ENCODE results near the gene PLA2G4E. TPM values are rescaled to one million over a fixed set of nuclear protein-coding genes. Genes with fewer than 3 reads are reported as not detected.

Gene PLA2G4E
- total RNA-seq, 4 donors from 2014 or later = 0.08 to 0.67 TPM; not detected in 2

GRCh38 chr15:41994171-41994650 is 26.6 kb downstream of the PLA2G4E start:
- H3K27me3 ChIP-seq = peaks cover 9% of the 10 kb centered on the region
- 75 to 96% methylated on average over 3 to 4 of the region's 5 CpGs for WGBS, 2 donors (ENCODE audit: low coverage in 1 of 2)
- H3K27ac ChIP-seq = no peak overlapping the region
- no peaks in the 10 kb centered on the region for H3K9me3 ChIP-seq
- H3K4me1 ChIP-seq = no peaks in the 10 kb centered on the region
- TF ChIP-seq POLR2AphosphoS5 (IDR thresholded peaks at IDR 0.05) (no peak), CTCF (IDR thresholded peaks at IDR 0.05) (no peak)
- no peak for ATAC-seq
- H3K4me3 ChIP-seq = no peak overlapping the region
- H3K36me3 ChIP-seq = no peaks in the 10 kb centered on the region

GRCh38 chr15:41993472-41994170 is 27.2 kb downstream of the PLA2G4E start:
- no peak for ATAC-seq
- WGBS, 2 donors (ENCODE audit: low coverage in 1 of 2) = 71 to 79% methylated on average over 5 to 6 of the region's 11 CpGs

GRCh38 chr15:41992803-41993190 is 28.0 kb downstream of the PLA2G4E start:
- Histone ChIP-seq H3K27me3 (peaks cover 16% of the 10 kb centered on the region), H3K4me3 (no peak overlapping the region), H3K27ac (no peak overlapping the region), H3K36me3 (no peaks in the 10 kb centered on the region), H3K9me3 (no peaks in the 10 kb centered on the region), H3K4me1 (no peaks in the 10 kb centered on the region)
- WGBS, 2 donors (ENCODE audit: low coverage in 1 of 2) = 60% methylated on average over 1 of the region's 7 CpGs; no CpG with 5 or more reads in 1 of the 2 donors
- no peak for ATAC-seq
- no peak for TF ChIP-seq EP300 (IDR thresholded peaks at IDR 0.05)
- TF ChIP-seq CTCF (IDR thresholded peaks at IDR 0.05) = no peak
- TF ChIP-seq POLR2A (IDR thresholded peaks at IDR 0.05) = no peak
- no peak for TF ChIP-seq POLR2AphosphoS5 (IDR thresholded peaks at IDR 0.05)

More at GRCh38 chr15:41993472-41994170, 27.2 kb downstream of the PLA2G4E start:
- Histone ChIP-seq H3K4me1 (no peaks in the 10 kb centered on the region), H3K9me3 (no peaks in the 10 kb centered on the region), H3K4me3 (no peak overlapping the region), H3K27me3 (peaks cover 15% of the 10 kb centered on the region), H3K27ac (no peak overlapping the region), H3K36me3 (no peaks in the 10 kb centered on the region)
- TF ChIP-seq POLR2A (IDR thresholded peaks at IDR 0.05) (no peak), POLR2AphosphoS5 (IDR thresholded peaks at IDR 0.05) (no peak)

GRCh38 chr15:41992151-41992802 is 28.6 kb downstream of the PLA2G4E start:
- peaks cover 16% of the 10 kb centered on the region for H3K27me3 ChIP-seq
- no peak overlapping the region for H3K4me3 ChIP-seq

GRCh38 chr15:41990691-41991090 is 30.2 kb downstream of the PLA2G4E start:
- TF ChIP-seq EP300 (IDR thresholded peaks at IDR 0.05) = no peak
- no peak for TF ChIP-seq CTCF (IDR thresholded peaks at IDR 0.05)
- no peak for TF ChIP-seq POLR2A (IDR thresholded peaks at IDR 0.05)
- TF ChIP-seq POLR2AphosphoS5 (IDR thresholded peaks at IDR 0.05) = no peak
- no peak overlapping the region for H3K4me3 ChIP-seq
- no peaks in the 10 kb centered on the region for H3K36me3 ChIP-seq
- H3K9me3 ChIP-seq = no peaks in the 10 kb centered on the region
- no peak overlapping the region for H3K27ac ChIP-seq
- no peaks in the 10 kb centered on the region for H3K4me1 ChIP-seq
- 70 to 80% methylated on average over 1 to 2 of the region's 3 CpGs for WGBS, 2 donors (ENCODE audit: low coverage in 1 of 2)
- H3K27me3 ChIP-seq = peaks cover 16% of the 10 kb centered on the region
- ATAC-seq = no peak

More at GRCh38 chr15:41992151-41992802, 28.6 kb downstream of the PLA2G4E start:
- H3K9me3 ChIP-seq = no peaks in the 10 kb centered on the region
- no peaks in the 10 kb centered on the region for H3K4me1 ChIP-seq
- no peak for TF ChIP-seq CTCF (IDR thresholded peaks at IDR 0.05)
- no peak for TF ChIP-seq EP300 (IDR thresholded peaks at IDR 0.05)
- no peak for TF ChIP-seq POLR2AphosphoS5 (IDR thresholded peaks at IDR 0.05)
- TF ChIP-seq POLR2A (IDR thresholded peaks at IDR 0.05) = no peak
- 89% methylated on average over 5 to 10 of the region's 18 CpGs for WGBS, 2 donors (ENCODE audit: low coverage in 1 of 2)
- H3K36me3 ChIP-seq = no peaks in the 10 kb centered on the region
- H3K27ac ChIP-seq = no peak overlapping the region
- no peak for ATAC-seq
